ENCODE measurements around the gene CCDC171. TPM values are rescaled to one million over a fixed set of nuclear protein-coding genes. Genes with fewer than 3 reads are reported as not detected.

The CCDC171 gene
- total and polyA plus RNA-seq, 12 donors: 1.2 to 4.9 (median 2.7) TPM

- Histone ChIP-seq H3K27ac (no peak overlapping the region), H3K4me3 (no peak overlapping the region), H3K36me3 (replicated peaks in 1 of 2) (no peaks in the 10 kb centered on the region), H3K27me3 (no peaks in the 10 kb centered on the region), H3K4me1 (replicated peaks in 1 of 2) (no peaks in the 10 kb centered on the region), H3K9me3 (replicated peaks in 1 of 3) (no peaks in the 10 kb centered on the region)
- TF ChIP-seq POLR2A (IDR thresholded peaks at IDR 0.05): no peak
- TF ChIP-seq, protein P1, sequence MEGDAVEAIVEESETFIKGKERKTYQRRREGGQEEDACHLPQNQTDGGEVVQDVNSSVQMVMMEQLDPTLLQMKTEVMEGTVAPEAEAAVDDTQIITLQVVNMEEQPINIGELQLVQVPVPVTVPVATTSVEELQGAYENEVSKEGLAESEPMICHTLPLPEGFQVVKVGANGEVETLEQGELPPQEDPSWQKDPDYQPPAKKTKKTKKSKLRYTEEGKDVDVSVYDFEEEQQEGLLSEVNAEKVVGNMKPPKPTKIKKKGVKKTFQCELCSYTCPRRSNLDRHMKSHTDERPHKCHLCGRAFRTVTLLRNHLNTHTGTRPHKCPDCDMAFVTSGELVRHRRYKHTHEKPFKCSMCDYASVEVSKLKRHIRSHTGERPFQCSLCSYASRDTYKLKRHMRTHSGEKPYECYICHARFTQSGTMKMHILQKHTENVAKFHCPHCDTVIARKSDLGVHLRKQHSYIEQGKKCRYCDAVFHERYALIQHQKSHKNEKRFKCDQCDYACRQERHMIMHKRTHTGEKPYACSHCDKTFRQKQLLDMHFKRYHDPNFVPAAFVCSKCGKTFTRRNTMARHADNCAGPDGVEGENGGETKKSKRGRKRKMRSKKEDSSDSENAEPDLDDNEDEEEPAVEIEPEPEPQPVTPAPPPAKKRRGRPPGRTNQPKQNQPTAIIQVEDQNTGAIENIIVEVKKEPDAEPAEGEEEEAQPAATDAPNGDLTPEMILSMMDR (IDR thresholded peaks at IDR 0.05): no peak
- no peak for DNase-seq
- intact Hi-C loops (cut with DNase I): no loop called here
- WGBS, 4 donors: 80 to 87% (median 83%) methylated on average over 4 of the region's 4 CpGs
Measured at GRCh38 chr9:15972760-15973159, 419.9 kb downstream of the CCDC171 start.

DNA sequence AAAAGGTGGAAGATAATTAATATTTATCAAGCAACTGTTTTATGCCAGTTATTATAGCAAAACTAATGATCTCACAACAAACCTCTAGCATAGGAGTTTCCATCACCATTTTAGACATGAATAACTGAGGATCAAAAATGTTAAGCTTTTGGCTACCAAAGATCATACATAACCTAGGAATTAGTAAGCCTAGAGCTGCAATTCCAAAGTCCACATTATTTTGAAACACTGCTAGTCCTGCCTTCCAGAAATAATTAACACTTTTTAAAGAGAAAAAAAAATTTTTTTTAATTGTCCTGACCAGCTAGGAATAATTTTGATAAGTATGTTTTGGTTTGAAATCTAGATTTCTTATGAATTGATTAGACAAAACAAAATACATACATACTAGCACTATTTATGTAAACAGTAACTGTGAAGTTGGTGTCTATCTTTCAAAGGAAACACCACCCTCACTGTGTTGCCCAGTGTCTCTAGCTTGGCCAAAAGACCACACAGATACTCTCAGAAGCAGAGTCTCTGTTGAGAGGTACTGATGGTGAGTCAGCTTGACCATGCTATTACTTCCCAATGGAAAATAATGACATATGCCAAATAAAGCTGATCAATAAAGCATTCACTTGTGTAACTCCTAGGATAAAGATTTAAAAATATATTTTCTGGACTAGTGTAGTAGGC lies 422.4 kb downstream of the CCDC171 start:
- TF ChIP-seq POLR2A (IDR thresholded peaks at IDR 0.05): no peak
- TF ChIP-seq, protein P1 (IDR thresholded peaks at IDR 0.05): no peak
- no peaks in the 10 kb centered on the region for H3K4me1 ChIP-seq (replicated peaks in 1 of 2)
- H3K27ac ChIP-seq: no peak overlapping the region
- intact Hi-C loops (cut with DNase I): no loop called here
- no peak for DNase-seq
- no peaks in the 10 kb centered on the region for H3K36me3 ChIP-seq (replicated peaks in 1 of 2)
- H3K27me3 ChIP-seq: no peaks in the 10 kb centered on the region
- H3K9me3 ChIP-seq (replicated peaks in 1 of 3): no peaks in the 10 kb centered on the region
- H3K4me3 ChIP-seq: no peak overlapping the region

GRCh38 chr9:15977438-15977837 lies 424.6 kb downstream of the CCDC171 start:
- Histone ChIP-seq H3K27me3 (no peaks in the 10 kb centered on the region), H3K27ac (no peak overlapping the region), H3K9me3 (replicated peaks in 1 of 3) (no peaks in the 10 kb centered on the region), H3K4me1 (replicated peaks in 1 of 2) (no peaks in the 10 kb centered on the region), H3K36me3 (replicated peaks in 1 of 2) (no peaks in the 10 kb centered on the region), H3K4me3 (no peak overlapping the region)
- no peak for DNase-seq
- TF ChIP-seq, protein P1 (IDR thresholded peaks at IDR 0.05): no peak
- no peak for TF ChIP-seq POLR2A (IDR thresholded peaks at IDR 0.05)
- 88 to 95% (median 91%) methylated on average over 5 of the region's 5 CpGs for WGBS, 4 donors
- intact Hi-C loops (cut with DNase I): no loop called here

DNA sequence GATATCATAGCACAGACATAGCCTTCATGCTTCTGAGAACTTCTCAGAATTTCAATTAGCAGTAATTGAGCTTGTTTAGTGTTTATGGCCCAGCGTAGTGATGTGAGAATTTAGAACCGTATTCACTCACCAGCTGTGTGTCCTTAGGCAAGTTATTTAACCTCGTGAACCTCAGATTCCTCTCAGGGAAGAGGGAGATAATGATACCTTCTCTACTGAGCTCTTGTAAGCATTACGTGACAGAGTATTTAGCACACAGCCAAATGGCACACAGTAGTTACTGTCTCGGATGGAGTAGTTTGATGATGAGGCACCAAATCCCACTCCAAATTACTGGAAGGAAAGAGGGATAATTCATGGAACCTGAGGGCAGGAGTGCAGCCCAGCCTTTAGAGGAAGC lies 429.3 kb downstream of the CCDC171 start:
- intact Hi-C loops (cut with DNase I): no loop called here
- no peaks in the 10 kb centered on the region for H3K27me3 ChIP-seq
- no peak overlapping the region for H3K27ac ChIP-seq
- H3K4me1 ChIP-seq (replicated peaks in 1 of 2): no peaks in the 10 kb centered on the region
- no peaks in the 10 kb centered on the region for H3K36me3 ChIP-seq (replicated peaks in 1 of 2)
- TF ChIP-seq, protein P1 (IDR thresholded peaks at IDR 0.05): no peak
- no peak for TF ChIP-seq POLR2A (IDR thresholded peaks at IDR 0.05)
- H3K4me3 ChIP-seq: no peak overlapping the region
- H3K9me3 ChIP-seq (replicated peaks in 1 of 3): no peaks in the 10 kb centered on the region
- WGBS, 4 donors: 55 to 71% (median 62%) methylated on average over 5 of the region's 5 CpGs
- DNase-seq: no peak
